ENCODE data around the gene TCF21.
"Not testable (repeated sequence)": the region's sequence is repeated elsewhere in the genome, so short reads cannot be mapped to it uniquely, and the experiment has no call there.

Gene TCF21

GRCh38 chr6:133888929-133889556, at the start of gene TCF21:
TSS of gene TCF21 (plus strand) at chr6:133889113. CDS start at chr6:133889398, 285 bp downstream.
- no peak for DNase-seq (ENCODE audit: low read depth)

- no peak for DNase-seq (ENCODE audit: low read depth)
These were observed 47.7 kb upstream of the TCF21 start for GRCh38 chr6:133841176-133841575.

- no peak for DNase-seq (ENCODE audit: low read depth)
These were observed 45.8 kb upstream of the TCF21 start for GRCh38 chr6:133843098-133843497.

- no peak for DNase-seq (ENCODE audit: low read depth)
These were observed 44.2 kb upstream of the TCF21 start for GRCh38 chr6:133844709-133845108.

- no peak for DNase-seq (ENCODE audit: low read depth)
These were observed 34.9 kb upstream of the TCF21 start for GRCh38 chr6:133854041-133854363.

- no peak for DNase-seq (ENCODE audit: low read depth)
These were observed 34.3 kb upstream of the TCF21 start for GRCh38 chr6:133854364-133855275.

- no peak for DNase-seq (ENCODE audit: low read depth)
These were observed 33.5 kb upstream of the TCF21 start for GRCh38 chr6:133855276-133855990.

- no peak for DNase-seq (ENCODE audit: low read depth)
These were observed 32.9 kb upstream of the TCF21 start for GRCh38 chr6:133855991-133856370.

GRCh38 chr6:133856911-133857310, 32.0 kb upstream of the TCF21 start:
- no peak for DNase-seq (ENCODE audit: low read depth)

GRCh38 chr6:133857696-133858095, 31.2 kb upstream of the TCF21 start:
- DNase-seq (ENCODE audit: low read depth): no peak

GRCh38 chr6:133861337-133861736, 27.6 kb upstream of the TCF21 start:
- DNase-seq (ENCODE audit: low read depth): not testable (repeated sequence)

GRCh38 chr6:133863228-133863627, 25.7 kb upstream of the TCF21 start:
- no peak for DNase-seq (ENCODE audit: low read depth)

- DNase-seq (ENCODE audit: low read depth): no peak
These were observed 23.2 kb upstream of the TCF21 start for GRCh38 chr6:133865680-133866079.

GRCh38 chr6:133871131-133871530, 17.8 kb upstream of the TCF21 start:
- no peak for DNase-seq (ENCODE audit: low read depth)

- no peak for DNase-seq (ENCODE audit: low read depth)
These were observed 15.4 kb upstream of the TCF21 start for GRCh38 chr6:133873538-133873937.

GRCh38 chr6:133877116-133877515, 11.8 kb upstream of the TCF21 start:
- no peak for DNase-seq (ENCODE audit: low read depth)

- DNase-seq (ENCODE audit: low read depth): no peak
These were observed 8.9 kb upstream of the TCF21 start for GRCh38 chr6:133880006-133880405.

- DNase-seq (ENCODE audit: low read depth): no peak
These were observed 8.0 kb upstream of the TCF21 start for GRCh38 chr6:133880896-133881295.

- DNase-seq (ENCODE audit: low read depth): no peak
These were observed 2.7 kb upstream of the TCF21 start for GRCh38 chr6:133886104-133886775.

- DNase-seq (ENCODE audit: low read depth): no peak
These were observed 1.6 kb upstream of the TCF21 start for GRCh38 chr6:133887156-133887879.

- DNase-seq (ENCODE audit: low read depth): no peak
These were observed 1.1 kb upstream of the TCF21 start for GRCh38 chr6:133887880-133888230.

Measured in HS-5 (cell line).